ENCODE data around the gene ATM.

- no peak for TF ChIP-seq CTCF (IDR thresholded peaks at IDR 0.05; ENCODE audit: low read depth, low read length)
- no peak for TF ChIP-seq EZH2phosphoT487 (IDR thresholded peaks at IDR 0.05; ENCODE audit: low read depth)
These were observed 14.2 kb downstream of the ATM start for GRCh38 chr11:108237058-108237481.

Measured in OCI-LY3 (cell line).